CD14-positive monocyte (primary cell): ENCODE results near the gene GREB1. TPM values are rescaled to one million over a fixed set of nuclear protein-coding genes. Genes with fewer than 3 reads are reported as not detected.

ENCODE experiments used
- DNase-seq, 3 donors: peaks; one replicate each; pipeline ENCODE4 v3.0.0-alpha.2; 2011 to 2022
- H2AFZ ChIP-seq: 2 replicates; pipeline ENCODE4 v1.6.0; 2012; ENCODE audit warnings: mild to moderate bottlenecking, low read depth, low read length, inconsistent platforms; ENCODE audit not compliant: insufficient read depth, poor library complexity, severe bottlenecking
- H3K27ac ChIP-seq, 2 donors: 1 replicate in 1 of 2; 2 replicates in 1 of 2; pipeline ENCODE4 v1.5.1; 2012 to 2013; ENCODE audit warnings: low read length in 2 of 2, control low read depth in 1 of 2, inconsistent platforms in 1 of 2, low read depth in 1 of 2, mild to moderate bottlenecking in 1 of 2
- H3K27me3 ChIP-seq, 2 donors: one replicate each; pipeline versions ENCODE4 v1.6.0 to v1.6.1; 2011 to 2013; ENCODE audit warnings: low read length in 2 of 2; ENCODE audit not compliant: control insufficient read depth in 2 of 2, insufficient read depth in 2 of 2
- H3K36me3 ChIP-seq, 2 donors: replicated peaks in 1 of 2; 1 replicate in 1 of 2; 2 replicates in 1 of 2; pipeline versions ENCODE4 v1.5.1 to v1.6.1; 2012 to 2013; ENCODE audit warnings: low read length in 2 of 2, control low read depth in 1 of 2, inconsistent platforms in 1 of 2, mild to moderate bottlenecking in 1 of 2; ENCODE audit not compliant: insufficient read depth in 2 of 2, control insufficient read depth in 1 of 2
- H3K4me1 ChIP-seq, 2 donors: 1 replicate in 1 of 2; 2 replicates in 1 of 2; pipeline versions ENCODE4 v1.5.1 to v1.6.1; 2012 to 2013; ENCODE audit warnings: low read length in 2 of 2, control low read depth in 1 of 2, inconsistent platforms in 1 of 2, mild to moderate bottlenecking in 1 of 2, moderate library complexity in 1 of 2; ENCODE audit not compliant: insufficient read depth in 2 of 2, control insufficient read depth in 1 of 2
- H3K4me2 ChIP-seq: replicated peaks from 2 replicates; pipeline ENCODE3; 2012; ENCODE audit warnings: low read length, moderate library complexity, mild to moderate bottlenecking; ENCODE audit not compliant: poor library complexity, severe bottlenecking; ENCODE audit errors: extremely low read depth
- H3K4me3 ChIP-seq, 3 experiments: fragments of 200-600 bp in 1 of 3; sonication (generic) in 1 of 3; replicated peaks in 1 of 3; 1 replicate in 2 of 3; 2 replicates in 1 of 3; pipeline ENCODE4 v1.5.1; 2011 to 2013; ENCODE audit warnings: low read length in 3 of 3, mild to moderate bottlenecking in 3 of 3, control low read depth in 2 of 3, low read depth in 2 of 3, inconsistent platforms in 1 of 3, moderate library complexity in 1 of 3
- H3K79me2 ChIP-seq: 2 replicates; pipeline ENCODE4 v1.6.0; 2012; ENCODE audit warnings: mild to moderate bottlenecking, control low read depth, inconsistent platforms, low read length, moderate library complexity; ENCODE audit not compliant: insufficient read depth
- H3K9ac ChIP-seq: 2 replicates; pipeline ENCODE4 v1.6.0; 2017; ENCODE audit warnings: low read length, mild to moderate bottlenecking; ENCODE audit not compliant: insufficient read depth, poor library complexity, severe bottlenecking
- H3K9me3 ChIP-seq, 2 donors: replicated peaks in 1 of 2; 1 replicate in 1 of 2; 2 replicates in 1 of 2; pipeline versions ENCODE4 v1.5.1 to v1.6.1; 2012 to 2013; ENCODE audit warnings: low read length in 2 of 2, control low read depth in 1 of 2; ENCODE audit not compliant: control insufficient read depth in 1 of 2, insufficient read depth in 1 of 2
- H4K20me1 ChIP-seq: 2 replicates; pipeline ENCODE4 v1.6.0; 2012; ENCODE audit warnings: mild to moderate bottlenecking, low read length, control low read depth, moderate library complexity; ENCODE audit not compliant: insufficient read depth
- H3K27ac Mint-ChIP-seq, 7 donors: one replicate each; pipeline ENCODE4 v1.8.0; 2020; ENCODE audit warnings: mild to moderate bottlenecking in 7 of 7, mixed read lengths in 7 of 7, moderate library complexity in 6 of 7, inconsistent platforms in 2 of 7
- H3K27me3 Mint-ChIP-seq, 3 donors: one replicate each; pipeline ENCODE4 v1.8.0; 2021 to 2022; ENCODE audit warnings: low read depth in 3 of 3, mild to moderate bottlenecking in 3 of 3, mixed read lengths in 3 of 3, moderate library complexity in 3 of 3, inconsistent platforms in 1 of 3
- H3K36me3 Mint-ChIP-seq, 2 donors: one replicate each; pipeline ENCODE4 v1.8.0; 2020; ENCODE audit warnings: mixed read lengths in 2 of 2, inconsistent platforms in 1 of 2, mild to moderate bottlenecking in 1 of 2
- H3K4me1 Mint-ChIP-seq: one replicate; pipeline ENCODE4 v1.8.0; 2020; ENCODE audit warnings: mild to moderate bottlenecking, mixed read lengths
- H3K4me3 Mint-ChIP-seq, 2 donors: one replicate each; pipeline ENCODE4 v1.8.0; 2020; ENCODE audit warnings: mild to moderate bottlenecking in 2 of 2, mixed read lengths in 2 of 2, moderate library complexity in 1 of 2
- H3K9me3 Mint-ChIP-seq, 7 donors: one replicate each; pipeline ENCODE4 v1.8.0; 2020 to 2022; ENCODE audit warnings: mixed read lengths in 7 of 7, mild to moderate bottlenecking in 6 of 7, moderate library complexity in 6 of 7, inconsistent platforms in 2 of 7
- CTCF ChIP-seq: fragments of 200-600 bp; IDR thresholded peaks from one replicate; pipeline ENCODE4 v1.8.0; 2022; ENCODE audit warnings: antibody characterized with exemption, mild to moderate bottlenecking
- WGBS: methylation state at CpG from one replicate; pipeline ENCODE4 v1.1.5; 2013; ENCODE audit warnings: missing lambda C conversion rate; ENCODE audit not compliant: insufficient coverage; 5-methylcytosine and 5-hydroxymethylcytosine counted together
- intact Hi-C, 2 donors: fragments of 100-400 bp; cut with micrococcal nuclease; formaldehyde crosslinking; loops; one replicate each; pipeline versions ENCODE4 v1.15.0 to v1.15.1; 2023
- polyA plus RNA-seq, 3 donors: library from polyadenylated mRNA; depleted of rRNA in 1 of 3; unstranded in 2 of 3; stranded (reverse) in 1 of 3; fragments of 300-500 nt in 2 of 3; fragments of >200 nt in 1 of 3; fragmentation: Illumina TruSeq in 2 of 3; gene quantifications; 1 replicate in 2 of 3; 2 replicates in 1 of 3; pipeline ENCODE4 v1.2.3, GENCODE V29; 2012 to 2021

The GREB1 gene
- polyA plus RNA-seq, 3 donors, result not detected

DNA sequence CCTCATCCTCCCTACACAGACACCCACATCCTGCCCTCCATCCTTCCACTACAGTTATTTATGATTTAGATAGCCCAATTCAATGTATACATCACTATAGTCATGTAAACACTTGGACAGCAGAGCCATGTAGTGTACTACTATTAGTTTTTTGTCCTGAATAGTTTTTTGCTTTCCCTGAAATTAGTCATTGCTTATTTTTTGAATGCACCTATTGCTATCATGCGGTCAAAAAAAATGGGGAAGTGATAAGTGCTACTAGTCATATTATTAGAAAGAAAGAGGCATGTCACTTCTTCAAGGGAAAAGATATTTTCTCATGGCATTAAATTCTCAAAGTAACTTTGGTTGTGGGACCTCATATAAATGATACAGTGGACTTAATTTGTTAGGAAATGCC, 6.8 kb upstream of the GREB1 start:
- DNase-seq, result no peak
- no peak for TF ChIP-seq CTCF
- H3K4me3 Mint-ChIP-seq, result no peak overlapping the region
- H3K4me1 Mint-ChIP-seq, result no peaks in the 10 kb centered on the region
- Histone ChIP-seq H3K79me2 (no peaks in the 10 kb centered on the region), H3K4me1 (no peaks in the 10 kb centered on the region), H3K9ac (no peak overlapping the region), H3K27me3 (peaks cover 13 to 15% of the 10 kb centered on the region in 2 donors), H4K20me1 (no peaks in the 10 kb centered on the region), H3K36me3 (no peaks in the 10 kb centered on the region), H3K4me2 (no peak overlapping the region), H3K27ac (no peak overlapping the region), H2AFZ (no peak overlapping the region), H3K4me3 (no peak overlapping the region), H3K9me3 (no peaks in the 10 kb centered on the region)
- H3K27ac Mint-ChIP-seq, result no peak overlapping the region
- H3K27me3 Mint-ChIP-seq, result peaks cover 11 to 36% (median 23%) of the 10 kb centered on the region in 3 donors
- peaks cover 0 to 6% (median 0%) of the 10 kb centered on the region in 7 donors for H3K9me3 Mint-ChIP-seq
- no CpG with 5 or more reads among the region's 1 CpG for WGBS
- intact Hi-C loops, result no loop called here
- H3K36me3 Mint-ChIP-seq, result no peaks in the 10 kb centered on the region

GRCh38 chr2:11528228-11528627, 5.6 kb upstream of the GREB1 start:
- no peak for TF ChIP-seq CTCF
- Histone ChIP-seq H3K79me2 (no peaks in the 10 kb centered on the region), H4K20me1 (no peaks in the 10 kb centered on the region), H3K36me3 (no peaks in the 10 kb centered on the region), H3K4me3 (no peak overlapping the region), H3K9ac (no peak overlapping the region), H3K4me2 (no peak overlapping the region), H3K4me1 (peaks cover under 1 to 1% of the 10 kb centered on the region in 2 donors), H3K9me3 (no peaks in the 10 kb centered on the region), H3K27me3 (peaks cover 21 to 24% of the 10 kb centered on the region in 2 donors), H3K27ac (no peak overlapping the region), H2AFZ (no peak overlapping the region)
- Mint-ChIP-seq H3K4me3 (no peak overlapping the region), H3K9me3 (peaks cover 0 to 6% (median 0%) of the 10 kb centered on the region in 7 donors), H3K27me3 (peaks cover 11 to 45% (median 29%) of the 10 kb centered on the region in 3 donors), H3K27ac (no peak overlapping the region), H3K36me3 (no peaks in the 10 kb centered on the region), H3K4me1 (peaks cover 2% of the 10 kb centered on the region)
- no peak for DNase-seq
- no CpG with 5 or more reads among the region's 3 CpGs for WGBS
- intact Hi-C loops, result no loop called here
